Large intestine (tissue), 3 donors: ENCODE results near the gene CLSTN1. TPM values are rescaled to one million over a fixed set of nuclear protein-coding genes. Genes with fewer than 3 reads are reported as not detected.
A peak's percentile ranks its signal among the peaks of the same experiment; 100 is the strongest.

ENCODE experiments used
- DNase-seq, 2 donors: peaks; one replicate each; pipeline versions ENCODE4 v3.0.0 to v3.0.0-alpha.2; 2013
- H3K27ac ChIP-seq: one replicate; pipeline ENCODE4 v1.5.1; 2013; ENCODE audit warnings: low read length
- H3K27me3 ChIP-seq: 2 replicates; pipeline ENCODE4 v1.6.1; 2013; ENCODE audit warnings: low read length; ENCODE audit not compliant: control insufficient read depth, insufficient read depth
- H3K36me3 ChIP-seq: 2 replicates; pipeline ENCODE4 v1.6.1; 2013; ENCODE audit warnings: low read length; ENCODE audit not compliant: control insufficient read depth, insufficient read depth
- H3K4me1 ChIP-seq: one replicate; pipeline ENCODE4 v1.6.1; 2013; ENCODE audit warnings: low read length; ENCODE audit not compliant: control insufficient read depth, insufficient read depth
- H3K4me3 ChIP-seq: one replicate; pipeline ENCODE4 v1.5.1; 2013; ENCODE audit warnings: low read length
- H3K9me3 ChIP-seq: one replicate; pipeline ENCODE4 v1.6.1; 2013; ENCODE audit warnings: mild to moderate bottlenecking, low read depth, low read length, moderate library complexity; ENCODE audit not compliant: control insufficient read depth
- WGBS: methylation state at CpG from one replicate; pipeline ENCODE4 v1.1.5; 2013; ENCODE audit warnings: low lambda C conversion rate; ENCODE audit not compliant: insufficient coverage; 5-methylcytosine and 5-hydroxymethylcytosine counted together
- polyA plus RNA-seq: library from polyadenylated mRNA; unstranded; fragments of 120-200 nt; gene quantifications from one replicate; pipeline ENCODE4 v1.2.1, GENCODE V29; 2013

Gene CLSTN1
- polyA plus RNA-seq, 1 donor = 66.2 TPM

DNA sequence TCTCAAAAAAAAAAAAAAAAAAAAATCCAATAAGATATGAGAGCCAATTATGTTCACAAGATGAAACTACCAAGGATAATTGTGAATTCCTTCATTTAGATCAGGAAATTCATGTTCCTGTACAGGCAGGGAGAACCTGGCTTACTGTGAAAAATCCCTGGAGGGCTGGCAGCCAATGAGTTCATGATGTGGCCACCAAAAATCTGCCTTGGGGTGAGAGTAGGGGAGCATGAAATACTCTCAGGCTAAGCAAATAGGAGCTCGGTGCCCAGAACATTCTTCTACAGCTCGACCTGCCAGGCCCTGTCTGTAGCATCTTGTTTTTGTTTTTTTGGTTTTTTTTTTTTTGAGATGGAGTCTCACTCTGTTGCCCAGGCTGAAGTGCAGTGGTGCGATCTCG lies 122.1 kb downstream of the CLSTN1 start:
- H3K4me3 ChIP-seq = no peak overlapping the region
- no peaks in the 10 kb centered on the region for H3K9me3 ChIP-seq
- no peaks in the 10 kb centered on the region for H3K27me3 ChIP-seq
- DNase-seq = no peak
- WGBS = no CpG with 5 or more reads among the region's 4 CpGs
- H3K36me3 ChIP-seq = no peaks in the 10 kb centered on the region
- no peak overlapping the region for H3K27ac ChIP-seq
- peaks cover 6% of the 10 kb centered on the region for H3K4me1 ChIP-seq

DNA sequence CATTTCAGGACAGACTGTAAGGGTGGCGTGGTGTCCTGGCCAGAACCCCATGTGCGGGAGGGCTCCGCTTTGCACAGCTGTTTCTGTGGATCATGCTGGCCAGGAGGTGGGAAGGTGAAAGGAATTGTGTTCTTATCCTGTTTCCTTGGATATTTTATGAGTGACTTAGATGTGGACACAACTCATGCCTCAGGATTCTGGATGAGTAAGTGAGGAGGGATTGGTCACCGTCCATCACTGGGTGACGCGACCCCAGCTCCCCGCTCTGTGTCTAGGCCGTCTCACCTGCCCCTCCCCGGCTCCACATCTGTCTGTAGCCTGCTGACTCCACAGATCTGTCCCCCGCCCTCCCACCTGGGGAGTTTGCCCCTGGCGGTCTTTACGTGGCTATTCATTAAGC lies 123.4 kb downstream of the CLSTN1 start:
- H3K9me3 ChIP-seq = no peaks in the 10 kb centered on the region
- WGBS = no CpG with 5 or more reads among the region's 12 CpGs
- no peak overlapping the region for H3K4me3 ChIP-seq
- no peaks in the 10 kb centered on the region for H3K36me3 ChIP-seq
- H3K27me3 ChIP-seq = no peaks in the 10 kb centered on the region
- H3K4me1 ChIP-seq = peaks cover 6% of the 10 kb centered on the region
- no peak overlapping the region for H3K27ac ChIP-seq
- no peak for DNase-seq

DNA sequence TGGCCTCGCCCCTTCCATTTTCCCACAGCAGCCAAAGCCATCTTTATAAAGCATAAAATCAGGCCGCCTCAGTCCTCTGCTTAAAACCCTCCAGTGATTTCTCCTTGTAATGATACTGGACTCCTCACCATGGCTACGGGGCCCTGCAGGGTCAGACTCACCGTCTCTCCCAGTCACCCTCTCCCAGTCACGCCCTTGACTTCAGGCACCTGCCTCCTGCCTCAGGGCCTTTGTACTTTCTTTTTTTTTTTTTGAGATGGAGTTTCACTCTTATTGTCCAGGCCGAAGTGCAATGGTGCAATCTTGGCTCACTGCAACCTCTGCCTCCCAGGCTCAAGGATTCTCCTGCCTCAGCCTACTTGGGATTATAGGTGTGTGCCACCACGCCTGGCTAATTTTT lies 124.4 kb downstream of the CLSTN1 start:
- Histone ChIP-seq H3K4me1 (peaks cover 6% of the 10 kb centered on the region), H3K4me3 (no peak overlapping the region), H3K36me3 (no peaks in the 10 kb centered on the region), H3K27ac (peak overlapping the region; percentile 56), H3K27me3 (no peaks in the 10 kb centered on the region), H3K9me3 (no peaks in the 10 kb centered on the region)
- peak; percentile 59 to 78 for DNase-seq
- WGBS = no CpG with 5 or more reads among the region's 7 CpGs

DNA sequence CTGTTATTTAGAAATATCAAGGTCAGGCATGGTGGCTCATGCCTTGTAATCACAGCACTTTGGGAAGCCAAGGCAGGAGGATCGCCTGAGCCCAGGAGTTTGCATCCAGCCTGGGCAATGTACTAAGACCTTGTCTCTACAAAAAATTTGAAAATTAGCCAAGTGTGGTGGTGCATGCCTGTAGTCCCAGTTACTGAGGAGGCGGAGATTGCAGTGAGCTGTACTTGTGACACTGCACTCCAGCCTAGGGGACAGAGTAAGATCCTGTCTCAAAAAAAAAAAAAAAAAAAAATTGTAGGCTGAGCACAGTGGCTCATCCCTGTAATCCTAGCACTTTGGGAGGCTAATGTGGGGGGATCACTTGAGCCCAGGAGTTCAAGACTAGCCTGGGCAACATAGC lies 127.0 kb downstream of the CLSTN1 start:
- no CpG with 5 or more reads among the region's 2 CpGs for WGBS
- Histone ChIP-seq H3K36me3 (no peaks in the 10 kb centered on the region), H3K9me3 (no peaks in the 10 kb centered on the region), H3K27me3 (peaks cover 3% of the 10 kb centered on the region), H3K4me3 (no peak overlapping the region), H3K27ac (no peak overlapping the region), H3K4me1 (peaks cover 6% of the 10 kb centered on the region)
- no peak for DNase-seq

DNA sequence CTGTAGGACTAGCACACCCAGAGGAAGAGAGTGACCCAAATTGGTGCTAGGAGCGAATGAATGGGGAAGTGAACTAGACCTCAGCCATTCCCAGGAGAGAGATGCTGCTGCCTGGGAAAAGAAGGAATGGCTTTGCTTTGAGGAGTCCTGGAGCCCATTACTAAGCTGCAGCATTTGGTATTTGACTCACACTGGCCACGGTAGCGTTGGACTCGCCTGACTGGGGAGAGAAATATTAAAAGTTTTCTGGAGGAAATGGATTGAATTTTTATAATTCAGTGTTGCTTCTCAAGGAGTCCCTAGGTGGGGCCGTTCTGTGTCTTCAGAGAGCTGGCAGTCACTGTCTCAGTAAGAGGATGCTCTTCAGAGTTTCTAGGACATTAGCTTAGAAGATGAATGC lies 132.1 kb downstream of the CLSTN1 start:
- Histone ChIP-seq H3K4me3 (no peak overlapping the region), H3K27me3 (peaks cover 27% of the 10 kb centered on the region), H3K9me3 (no peaks in the 10 kb centered on the region), H3K4me1 (peaks cover 12% of the 10 kb centered on the region), H3K27ac (no peak overlapping the region), H3K36me3 (no peaks in the 10 kb centered on the region)
- DNase-seq = no peak
- WGBS = no CpG with 5 or more reads among the region's 5 CpGs

DNA sequence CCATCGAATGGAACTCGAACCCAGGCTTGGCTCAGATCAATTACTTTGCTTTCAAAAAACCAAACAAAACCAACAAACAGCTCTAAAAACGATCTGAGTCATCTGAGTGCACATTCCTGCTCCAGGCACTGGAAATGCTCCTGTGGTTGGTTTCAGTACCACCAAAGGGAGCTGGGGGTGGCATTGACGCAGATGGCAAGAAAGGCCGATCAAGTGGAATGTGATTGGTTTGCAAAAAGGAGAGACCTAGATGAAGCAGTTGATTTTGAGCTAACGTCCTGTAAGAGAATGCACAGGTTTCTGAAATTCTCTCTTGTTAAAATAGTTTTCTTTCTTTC lies 132.7 kb downstream of the CLSTN1 start:
- peaks cover 27% of the 10 kb centered on the region for H3K27me3 ChIP-seq
- H3K27ac ChIP-seq = no peak overlapping the region
- H3K4me1 ChIP-seq = peaks cover 12% of the 10 kb centered on the region
- H3K36me3 ChIP-seq = no peaks in the 10 kb centered on the region
- no peak overlapping the region for H3K4me3 ChIP-seq
- no peaks in the 10 kb centered on the region for H3K9me3 ChIP-seq
- WGBS = 100% methylated on average over 2 of the region's 6 CpGs
- no peak for DNase-seq

DNA sequence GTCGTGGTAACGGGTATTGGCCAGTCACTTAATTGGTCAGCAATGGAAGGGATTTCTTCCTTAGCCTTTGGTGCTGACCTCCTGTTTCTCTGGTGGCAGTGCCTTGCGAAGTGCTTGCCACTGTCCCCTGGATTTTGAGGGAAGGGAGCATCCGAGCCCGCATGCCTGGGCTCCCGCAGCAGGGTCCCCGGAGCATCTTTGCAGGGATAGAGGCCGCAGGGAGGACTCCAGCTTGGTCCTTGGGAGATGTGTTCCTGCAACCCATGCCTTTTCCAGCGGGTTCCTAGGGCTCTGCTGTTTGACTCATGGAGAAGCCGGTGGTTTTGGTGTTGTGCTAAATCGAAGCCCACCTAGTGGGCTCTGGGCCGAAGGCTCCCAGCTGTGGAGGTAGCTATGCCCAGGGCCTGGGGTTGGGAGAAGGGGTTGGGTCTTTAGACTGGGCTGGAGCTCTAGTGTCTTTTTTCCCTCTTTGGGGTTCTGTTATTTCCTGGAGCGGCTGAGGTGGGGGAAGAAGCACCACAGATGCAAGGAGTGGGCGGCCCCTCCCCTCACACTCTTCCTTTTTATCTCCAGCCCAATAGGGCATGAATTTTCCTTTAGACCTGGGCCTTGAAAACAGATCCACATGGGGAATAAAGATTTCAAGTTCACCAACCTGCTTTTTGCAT lies 133.2 kb downstream of the CLSTN1 start:
- Histone ChIP-seq H3K9me3 (no peaks in the 10 kb centered on the region), H3K36me3 (no peaks in the 10 kb centered on the region), H3K27ac (no peak overlapping the region), H3K27me3 (peaks cover 27% of the 10 kb centered on the region), H3K4me1 (peaks cover 12% of the 10 kb centered on the region), H3K4me3 (peak overlapping the region; percentile 41)
- DNase-seq = peak in 1 of 2 donors; percentile 16
- no CpG with 5 or more reads among the region's 14 CpGs for WGBS

DNA sequence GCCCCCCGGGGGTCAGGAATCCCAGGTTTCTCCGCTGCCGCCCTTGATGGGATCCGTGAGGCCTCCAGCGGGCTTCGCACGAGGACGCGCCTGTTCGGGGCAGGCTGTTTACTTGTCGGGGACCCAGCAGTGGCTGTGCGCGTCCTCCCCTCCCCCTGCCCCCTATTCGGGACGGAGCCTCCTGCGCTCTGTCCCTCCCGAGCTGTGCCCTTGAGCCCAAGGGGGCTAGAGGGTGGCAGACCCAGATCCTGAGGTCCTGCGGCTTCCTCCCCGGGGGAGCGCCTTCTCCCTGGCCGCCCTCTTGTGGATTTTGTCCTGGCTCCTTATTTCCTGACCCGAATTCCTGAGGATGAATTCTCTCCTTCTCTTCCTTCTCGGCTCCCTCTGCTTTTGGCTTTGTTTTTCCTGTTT lies 133.8 kb downstream of the CLSTN1 start:
- peak overlapping the region; percentile 41 for H3K4me3 ChIP-seq
- DNase-seq = peak; percentile 18 to 59
- WGBS = 17% methylated on average over 1 of the region's 23 CpGs
- H3K27me3 ChIP-seq = peaks cover 27% of the 10 kb centered on the region
- peaks cover 12% of the 10 kb centered on the region for H3K4me1 ChIP-seq
- H3K27ac ChIP-seq = no peak overlapping the region
- H3K9me3 ChIP-seq = no peaks in the 10 kb centered on the region
- H3K36me3 ChIP-seq = no peaks in the 10 kb centered on the region

DNA sequence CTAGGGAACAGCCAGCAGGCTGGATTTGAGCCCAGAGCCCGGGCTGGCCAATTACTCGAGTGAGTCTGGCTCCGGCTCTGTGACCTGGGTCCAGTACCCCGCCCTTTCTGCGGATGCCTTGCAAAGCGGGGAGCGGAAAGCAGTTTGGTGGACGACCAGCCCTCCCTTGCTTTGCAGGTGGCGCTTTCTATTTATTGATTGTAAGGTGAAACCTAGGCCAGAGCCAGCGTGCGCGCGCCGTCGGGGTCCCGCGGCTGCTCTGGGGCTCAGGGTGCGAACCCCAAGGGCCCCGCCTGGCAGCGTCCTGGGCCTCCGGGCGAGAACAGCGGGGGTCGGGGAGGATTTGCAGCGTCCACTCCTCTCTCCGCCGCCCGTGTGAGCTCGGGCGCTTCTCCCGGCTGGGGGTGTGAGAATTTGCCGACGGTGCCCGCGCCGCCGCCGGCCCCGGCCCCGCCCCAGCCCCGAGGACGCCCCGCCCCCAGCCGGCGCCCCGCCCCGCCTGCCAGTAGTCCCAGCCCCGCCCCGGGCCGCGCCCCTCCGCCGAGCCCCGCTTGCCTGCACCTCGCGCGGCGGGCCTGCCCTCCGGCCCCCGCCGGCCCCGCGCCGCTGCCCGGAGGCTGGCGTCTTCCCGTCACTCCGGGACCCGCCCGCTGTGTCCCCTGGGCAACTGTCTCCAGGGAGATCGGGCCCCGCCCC lies 134.6 kb downstream of the CLSTN1 start:
- Histone ChIP-seq H3K27ac (no peak overlapping the region), H3K36me3 (no peaks in the 10 kb centered on the region), H3K4me1 (peaks cover 12% of the 10 kb centered on the region), H3K4me3 (peak overlapping the region; percentile 47), H3K27me3 (peaks cover 27% of the 10 kb centered on the region), H3K9me3 (no peaks in the 10 kb centered on the region)
- WGBS = no CpG with 5 or more reads among the region's 72 CpGs
- peak; percentile 59 to 84 for DNase-seq

DNA sequence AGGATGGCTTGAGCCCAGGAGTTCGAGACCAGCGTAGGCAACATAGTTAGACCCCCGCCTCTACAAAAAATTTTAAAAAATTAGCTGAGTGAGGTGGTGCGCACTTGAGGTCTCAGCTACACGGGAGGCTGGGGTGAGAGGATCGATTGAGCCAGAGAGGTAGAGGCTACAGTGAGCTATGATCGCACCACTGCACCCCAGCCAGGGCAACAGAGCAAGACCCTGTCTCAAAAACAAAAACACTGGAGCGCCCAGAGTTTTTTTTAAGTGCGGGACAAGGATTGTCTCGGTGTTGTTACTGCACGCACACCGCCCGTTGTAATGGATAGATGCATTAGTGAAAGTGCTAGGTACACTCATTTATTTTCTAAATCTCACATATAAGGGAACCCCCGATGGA lies 135.2 kb downstream of the CLSTN1 start:
- Histone ChIP-seq H3K36me3 (no peaks in the 10 kb centered on the region), H3K27me3 (peaks cover 27% of the 10 kb centered on the region), H3K27ac (no peak overlapping the region), H3K4me3 (peak overlapping the region; percentile 73), H3K4me1 (peaks cover 12% of the 10 kb centered on the region), H3K9me3 (no peaks in the 10 kb centered on the region)
- WGBS = no CpG with 5 or more reads among the region's 14 CpGs
- DNase-seq = no peak
